OCI-M2 (cell line): Measurements from ENCODE around the gene SRC.

Experiments used
- DNase-seq: peaks from one replicate; lab custom pipeline; 2025; ENCODE audit not compliant: unreplicated experiment; lab: John Stamatoyannopoulos, UW

SRC gene

DNA sequence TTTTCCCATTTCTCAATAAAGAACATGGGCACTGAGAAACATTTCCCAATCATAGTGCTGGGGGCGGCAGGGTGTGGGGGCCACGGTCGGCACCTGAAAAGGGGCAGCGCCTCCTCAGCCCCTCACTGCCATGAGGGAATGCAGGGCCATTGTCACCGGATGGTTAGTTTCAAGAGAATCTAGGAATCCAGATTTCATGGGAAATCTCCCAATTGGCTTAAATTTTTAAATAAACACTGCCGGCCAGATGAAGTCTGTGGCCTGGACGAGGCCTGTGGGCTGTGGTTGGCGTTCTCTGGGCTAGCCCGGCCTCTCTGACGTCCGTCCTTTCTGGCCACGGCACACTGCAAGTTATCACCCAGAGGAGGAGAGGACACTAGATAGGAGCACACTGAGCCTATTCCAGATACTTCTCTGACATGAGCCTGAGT, 30.9 kb upstream of the SRC start:
- DNase-seq, result no peak

DNA sequence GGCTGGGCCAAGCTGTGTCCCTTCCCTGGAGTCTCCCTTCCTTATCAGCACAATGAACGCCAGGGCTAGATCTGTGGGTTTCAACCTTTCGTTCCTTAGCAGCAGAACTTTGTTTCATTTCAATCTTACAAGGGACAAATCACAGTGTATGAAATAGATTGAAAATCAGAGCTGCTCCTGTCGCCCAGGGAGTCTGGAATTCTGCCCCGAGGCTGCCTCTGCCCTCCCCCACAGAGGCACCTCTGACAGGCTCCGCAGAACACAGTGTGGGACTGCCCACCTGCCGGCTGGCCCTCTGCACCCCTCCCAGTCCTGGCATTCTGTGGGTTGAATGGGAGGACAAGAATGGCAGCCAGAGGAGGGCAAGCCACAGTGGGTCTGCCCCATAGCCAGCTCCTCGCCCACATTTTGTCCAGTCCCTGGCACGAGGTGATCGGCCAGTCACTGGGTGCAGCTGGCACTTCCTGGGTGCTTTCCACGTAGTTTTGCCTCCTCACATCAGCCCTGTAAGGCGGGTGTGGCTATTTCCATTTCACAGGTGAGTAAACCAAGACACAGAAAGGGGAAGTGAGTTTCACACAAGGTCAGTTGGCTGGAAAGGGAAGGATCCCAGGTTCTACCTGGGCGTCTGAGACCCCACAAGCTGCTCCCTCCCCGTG, 30.4 kb upstream of the SRC start:
- DNase-seq, result no peak

DNA sequence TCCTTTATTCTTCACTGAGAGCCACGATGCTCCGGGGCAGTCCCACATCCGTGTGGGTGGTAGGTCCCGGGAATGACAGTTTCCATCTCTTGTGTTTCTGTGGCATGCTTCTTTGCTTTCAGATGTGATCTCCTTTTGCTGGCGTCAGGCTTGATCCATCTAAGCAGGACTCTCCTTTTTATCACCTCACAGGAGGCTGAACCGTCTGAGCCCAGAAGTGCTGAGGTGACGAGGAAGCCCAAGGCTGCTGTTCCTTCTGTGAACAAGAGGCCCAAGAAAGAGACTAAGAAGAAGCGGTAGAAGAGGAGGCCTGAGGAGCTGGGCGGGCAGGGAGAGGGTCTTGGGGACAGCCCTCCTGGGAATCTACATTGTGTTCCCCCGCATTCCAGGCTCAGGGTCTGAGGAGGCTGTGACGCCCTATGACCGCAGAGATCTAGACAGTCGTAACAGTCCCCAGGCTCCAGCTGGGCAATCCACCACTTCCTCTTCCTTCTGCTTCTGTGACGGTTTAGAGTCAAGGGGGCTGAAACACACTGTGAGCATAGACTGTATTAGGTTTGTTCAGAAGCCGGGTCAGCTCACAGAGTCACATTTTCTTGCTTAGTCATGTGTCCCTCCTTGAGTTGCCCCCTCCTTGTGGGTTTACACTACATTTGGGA, 29.7 kb upstream of the SRC start:
- no peak for DNase-seq

DNA sequence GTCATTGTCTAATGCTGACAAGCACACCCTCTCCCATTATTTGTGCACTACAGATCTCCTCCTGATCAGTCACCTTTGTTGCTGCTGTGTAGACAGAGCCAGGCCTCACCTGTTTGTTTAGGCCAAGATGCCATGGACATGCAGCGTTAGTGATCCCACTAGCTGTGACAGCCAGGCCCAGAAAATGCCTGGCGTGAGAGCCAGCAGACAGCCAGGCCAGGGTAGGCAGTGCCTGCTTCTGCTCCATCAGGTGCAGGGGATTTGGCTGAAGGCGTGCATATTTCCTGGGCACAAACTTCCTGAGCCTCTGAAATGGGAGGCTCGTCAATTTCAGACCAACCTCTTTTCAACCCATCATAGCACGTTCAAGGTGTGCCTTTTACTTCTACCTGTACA, 29.2 kb upstream of the SRC start:
- no peak for DNase-seq

GRCh38 chr20:37317316-37317715, 28.6 kb upstream of the SRC start:
- DNase-seq, result no peak

GRCh38 chr20:37317994-37318640, 27.8 kb upstream of the SRC start:
- no peak for DNase-seq

DNA sequence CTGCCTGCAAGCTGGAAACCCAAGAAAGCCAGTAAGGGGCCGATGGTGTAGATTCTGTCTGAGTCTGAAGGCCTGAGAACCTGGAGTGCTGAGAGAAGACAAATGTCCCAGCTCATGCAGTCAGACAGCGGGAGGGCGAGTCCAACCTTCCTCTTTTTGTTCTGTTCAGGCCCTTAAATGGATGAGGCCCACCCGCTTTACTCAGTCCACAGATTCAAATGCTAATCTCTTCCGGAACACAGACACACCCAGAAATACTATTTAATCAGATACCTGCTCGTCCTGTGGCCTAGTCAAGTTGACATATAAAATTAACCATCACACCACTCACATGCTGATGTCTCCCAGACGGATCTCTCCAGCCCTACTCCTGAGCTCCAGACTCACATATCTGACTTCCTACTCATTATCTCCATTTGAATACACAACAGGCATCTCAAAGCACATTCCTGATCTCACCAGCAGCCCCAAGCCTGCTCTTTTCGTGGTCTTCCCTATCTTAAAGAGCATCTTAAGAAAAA, 26.7 kb upstream of the SRC start:
- no peak for DNase-seq

DNA sequence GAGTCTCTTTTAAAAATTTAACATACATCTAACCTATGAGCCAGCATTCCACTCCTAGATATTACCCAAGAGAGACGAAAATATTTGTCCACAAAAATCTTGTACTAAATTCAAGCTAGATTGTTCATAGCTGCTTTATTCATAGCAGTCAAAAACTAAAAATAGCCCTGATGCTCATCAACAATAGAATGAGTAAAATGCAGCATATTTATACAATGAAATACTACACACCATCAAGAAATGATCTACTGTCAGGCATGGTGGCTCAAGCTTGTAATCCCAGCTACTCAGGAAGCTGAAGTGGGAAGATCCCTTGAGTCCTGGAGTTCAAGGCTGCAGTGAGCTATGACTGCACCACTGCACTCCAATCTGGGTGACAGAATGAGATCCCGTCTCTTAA, 22.0 kb upstream of the SRC start:
- no peak for DNase-seq

DNA sequence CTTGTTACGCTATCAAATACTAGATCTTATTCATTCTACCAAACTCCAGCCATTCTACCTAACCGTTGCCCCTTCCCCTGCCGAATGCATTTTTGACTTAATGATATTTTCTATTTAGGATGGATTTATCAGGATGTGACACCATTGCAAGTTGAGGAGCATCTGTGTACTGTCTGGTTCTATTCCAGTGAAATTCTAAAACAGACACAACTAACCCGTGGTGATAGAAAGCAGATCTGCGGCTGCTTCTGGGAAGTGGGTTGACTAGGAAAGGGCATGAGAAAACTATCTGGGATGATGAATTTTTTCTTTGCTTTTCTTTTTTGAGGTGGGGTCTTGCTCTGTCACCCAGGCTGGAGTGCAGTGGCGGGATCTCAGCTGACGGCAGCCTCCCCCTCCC, 20.7 kb upstream of the SRC start:
- no peak for DNase-seq

- DNase-seq, result no peak
Measured at GRCh38 chr20:37326666-37327065, 19.3 kb upstream of the SRC start.

- no peak for DNase-seq
Measured at GRCh38 chr20:37327748-37328147, 18.2 kb upstream of the SRC start.

DNA sequence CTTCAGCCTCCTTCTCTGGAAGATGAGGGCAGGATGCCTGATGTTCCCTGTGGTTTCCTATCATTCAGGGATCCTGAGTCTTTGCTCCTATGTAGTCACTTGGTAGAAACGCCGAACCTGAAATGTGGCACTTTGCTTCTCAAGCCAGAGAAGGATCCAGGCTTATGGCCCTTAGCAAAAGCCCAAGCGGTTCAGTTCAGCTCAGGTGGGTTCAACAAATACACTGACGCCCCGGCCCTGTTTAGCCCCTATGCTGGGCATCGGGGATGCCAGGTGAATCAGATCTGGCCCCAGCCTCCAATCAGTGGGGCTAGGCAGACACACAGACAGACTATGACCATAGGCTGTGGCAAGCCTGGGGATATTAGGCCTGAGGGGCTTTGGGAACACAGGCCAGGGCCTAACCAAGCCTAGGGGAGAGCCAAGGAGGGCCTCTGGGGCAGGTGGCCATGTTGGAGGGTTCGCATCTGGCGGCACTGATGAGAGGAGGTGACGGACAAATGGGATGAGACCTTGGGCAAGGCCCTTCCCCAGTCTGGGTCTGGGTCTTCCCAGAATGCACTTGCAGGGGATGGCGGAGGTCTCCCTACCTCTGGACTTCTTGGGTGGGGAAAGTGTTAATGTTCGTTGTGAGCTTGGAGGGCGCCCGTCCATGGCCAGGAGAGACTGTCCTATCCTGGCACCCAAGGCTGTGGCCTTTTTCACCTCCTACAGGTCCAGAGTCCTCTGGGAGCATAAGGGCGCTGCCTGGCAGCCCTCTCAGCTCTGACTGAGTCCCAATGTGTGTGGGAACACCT, 17.6 kb upstream of the SRC start:
- no peak for DNase-seq

GRCh38 chr20:37329481-37330165, 16.3 kb upstream of the SRC start:
- DNase-seq, result no peak

DNA sequence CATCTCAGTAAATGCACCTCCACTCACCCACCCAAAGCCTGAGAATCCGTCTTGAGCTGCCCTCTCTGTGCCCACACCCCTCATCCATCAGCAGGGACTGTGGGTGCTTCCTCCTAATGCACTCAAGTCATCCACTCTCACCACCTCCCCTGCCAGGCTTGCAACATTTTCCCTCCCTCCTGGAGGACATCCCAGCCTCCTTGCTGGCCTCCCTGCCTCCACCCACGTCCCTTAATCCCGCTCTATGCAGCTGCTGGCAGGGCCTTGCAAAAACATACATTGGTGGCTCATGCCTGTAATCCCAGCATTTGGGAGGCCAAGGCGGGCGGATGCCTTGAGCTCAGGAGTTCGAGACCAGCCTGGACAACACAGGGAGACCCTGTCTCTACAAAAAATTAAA, 15.6 kb upstream of the SRC start:
- no peak for DNase-seq

GRCh38 chr20:37331060-37331857, 14.7 kb upstream of the SRC start:
- no peak for DNase-seq

GRCh38 chr20:37333130-37333847, 12.7 kb upstream of the SRC start:
- no peak for DNase-seq

DNA sequence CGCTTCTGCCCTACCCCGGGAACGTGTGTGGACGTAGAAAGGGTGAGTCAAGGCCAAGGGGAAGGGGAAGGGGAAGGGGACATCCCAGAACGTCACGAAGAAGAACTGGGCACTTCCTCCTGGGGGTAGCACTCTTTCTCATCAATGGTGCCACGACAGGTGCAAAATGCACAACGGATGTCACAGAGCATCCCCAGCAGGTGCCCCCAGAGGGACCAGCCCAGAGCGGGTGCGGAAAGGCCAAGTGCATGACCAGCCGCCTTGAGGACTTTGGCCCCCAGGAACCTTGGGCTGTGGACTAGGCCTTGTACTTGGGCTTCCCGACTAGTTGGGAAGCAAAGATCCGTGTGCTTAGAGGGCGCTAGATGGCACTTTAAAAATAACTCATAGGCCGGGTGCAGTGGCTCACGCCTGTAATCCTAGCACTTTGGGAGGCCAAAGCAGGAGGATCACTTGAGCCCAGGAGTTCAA, 12.1 kb upstream of the SRC start:
- no peak for DNase-seq

DNA sequence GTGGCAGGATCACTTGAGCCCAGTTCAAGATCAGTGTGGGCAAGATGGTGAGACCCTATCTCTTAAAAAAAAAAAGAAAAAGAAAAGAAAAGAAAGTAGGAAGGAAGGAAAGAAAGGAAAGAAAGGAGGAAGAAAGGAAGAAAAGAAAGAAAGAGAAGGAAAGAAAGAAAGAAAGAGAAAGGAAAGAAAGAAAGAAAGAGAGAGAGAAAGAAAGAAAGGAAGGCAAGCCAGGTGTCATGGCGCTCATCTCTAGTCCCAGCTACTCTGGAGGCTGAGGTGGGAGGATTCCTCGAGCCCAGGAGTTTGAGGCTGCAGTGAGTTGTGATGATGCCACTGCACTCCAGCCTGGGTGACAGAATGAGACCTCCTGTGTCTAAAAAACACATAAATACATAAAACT, 11.5 kb upstream of the SRC start:
- no peak for DNase-seq

- DNase-seq, result no peak
Measured at GRCh38 chr20:37335642-37336368, 10.1 kb upstream of the SRC start.
